Natural killer cell (primary cell): ENCODE measurements around the gene NFASC. TPM values are rescaled to one million over a fixed set of nuclear protein-coding genes. Genes with fewer than 3 reads are reported as not detected.

Source experiments
- ATAC-seq, 3 donors: fragments of 150-1000 bp in 2 of 3; fragments of 200-7000 bp in 1 of 3; cut with Tn5 transposase; 1 replicate in 1 of 3; 2 replicates in 2 of 3; pipeline ENCODE4 v1.10.0; 2021; ENCODE audit warnings: mild to moderate bottlenecking in 2 of 3, moderate library complexity in 2 of 3
- DNase-seq, 2 donors: peaks; one replicate each; pipeline versions ENCODE4 v3.0.0 to v3.0.0-alpha.2; 2013 to 2021; ENCODE audit warnings: mixed read lengths in 1 of 2
- H3K27ac ChIP-seq: one replicate; pipeline ENCODE4 v1.5.1; 2013; ENCODE audit warnings: mild to moderate bottlenecking, low read length
- H3K27me3 ChIP-seq: one replicate; pipeline ENCODE4 v1.6.1; 2013; ENCODE audit warnings: low read length; ENCODE audit not compliant: control insufficient read depth, insufficient read depth
- H3K36me3 ChIP-seq: one replicate; pipeline ENCODE4 v1.6.1; 2013; ENCODE audit warnings: low read length; ENCODE audit not compliant: control insufficient read depth, insufficient read depth
- H3K4me1 ChIP-seq: one replicate; pipeline ENCODE4 v1.6.1; 2013; ENCODE audit warnings: low read length; ENCODE audit not compliant: control insufficient read depth, insufficient read depth
- H3K4me3 ChIP-seq: one replicate; pipeline ENCODE4 v1.5.1; 2013; ENCODE audit warnings: low read length
- H3K9me3 ChIP-seq: one replicate; pipeline ENCODE4 v1.6.1; 2013; ENCODE audit warnings: low read length; ENCODE audit not compliant: control insufficient read depth, insufficient read depth
- H3K27ac Mint-ChIP-seq, 2 donors: one replicate each; pipeline ENCODE4 v1.8.0; 2022; ENCODE audit warnings: mild to moderate bottlenecking in 2 of 2, mixed read lengths in 2 of 2, moderate library complexity in 1 of 2
- H3K27me3 Mint-ChIP-seq, 2 donors: one replicate each; pipeline ENCODE4 v1.8.0; 2022; ENCODE audit warnings: low read depth in 2 of 2, mixed read lengths in 2 of 2
- H3K36me3 Mint-ChIP-seq: one replicate; pipeline ENCODE4 v1.8.0; 2022; ENCODE audit warnings: mixed read lengths
- H3K4me1 Mint-ChIP-seq, 2 donors: one replicate each; pipeline ENCODE4 v1.8.0; 2022; ENCODE audit warnings: mixed read lengths in 2 of 2
- H3K4me3 Mint-ChIP-seq: one replicate; pipeline ENCODE4 v1.8.0; 2022; ENCODE audit warnings: mild to moderate bottlenecking, moderate library complexity, mixed read lengths
- H3K9me3 Mint-ChIP-seq, 2 donors: one replicate each; pipeline ENCODE4 v1.8.0; 2022; ENCODE audit warnings: mixed read lengths in 2 of 2
- WGBS: methylation state at CpG from one replicate; pipeline ENCODE4 v1.1.7; 2013; ENCODE audit warnings: missing lambda C conversion rate; ENCODE audit not compliant: insufficient coverage; 5-methylcytosine and 5-hydroxymethylcytosine counted together
- intact Hi-C: fragments of 100-400 bp; cut with micrococcal nuclease; formaldehyde crosslinking; loops from one replicate; pipeline ENCODE4 v1.14.2; 2022
- total RNA-seq, 4 donors: library from RNA; stranded (reverse); fragments of 120-200 nt in 1 of 4; gene quantifications; one replicate each; pipeline versions ENCODE4 v1.2.3 to v1.2.4, GENCODE V29; 2013 to 2022
- TF ChIP-seq, protein P1 (sequence below): fragments of 200-600 bp; IDR thresholded peaks from one replicate; pipeline ENCODE4 v1.8.0; 2022; ENCODE audit warnings: antibody characterized with exemption

The NFASC gene
- total RNA-seq, 3 donors from 2014 or later (not counting 1 experiment from before 2014, with no cell fraction given) = 0.09 to 0.27 TPM; not detected in 1

DNA sequence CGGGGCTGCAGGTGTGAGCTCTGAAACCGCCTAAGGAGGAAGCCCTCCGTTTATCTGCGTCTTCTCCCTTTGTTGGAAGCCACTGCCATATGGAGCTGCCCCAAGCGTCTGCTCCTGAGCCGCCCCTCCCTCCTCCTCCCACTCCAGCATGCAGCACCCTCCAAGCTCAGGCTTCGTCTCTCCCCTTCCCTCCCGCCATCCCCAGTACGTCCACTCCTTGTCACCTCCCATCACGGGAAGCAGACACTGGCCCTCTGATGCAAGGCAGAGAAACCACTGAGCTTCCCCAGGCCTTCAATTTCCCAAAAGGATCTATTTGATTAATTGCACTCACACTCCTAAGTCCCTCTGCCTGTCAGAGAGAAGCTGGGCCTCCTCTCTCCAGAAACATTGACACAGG lies 52.5 kb downstream of the NFASC start:
- Mint-ChIP-seq H3K4me3 (no peak overlapping the region), H3K27ac (no peak overlapping the region), H3K36me3 (no peaks in the 10 kb centered on the region), H3K27me3 (peaks cover 0 to 13% of the 10 kb centered on the region in 2 donors), H3K4me1 (no peaks in the 10 kb centered on the region), H3K9me3 (no peaks in the 10 kb centered on the region)
- 69% methylated on average over 10 of the region's 10 CpGs for WGBS
- TF ChIP-seq, protein P1, sequence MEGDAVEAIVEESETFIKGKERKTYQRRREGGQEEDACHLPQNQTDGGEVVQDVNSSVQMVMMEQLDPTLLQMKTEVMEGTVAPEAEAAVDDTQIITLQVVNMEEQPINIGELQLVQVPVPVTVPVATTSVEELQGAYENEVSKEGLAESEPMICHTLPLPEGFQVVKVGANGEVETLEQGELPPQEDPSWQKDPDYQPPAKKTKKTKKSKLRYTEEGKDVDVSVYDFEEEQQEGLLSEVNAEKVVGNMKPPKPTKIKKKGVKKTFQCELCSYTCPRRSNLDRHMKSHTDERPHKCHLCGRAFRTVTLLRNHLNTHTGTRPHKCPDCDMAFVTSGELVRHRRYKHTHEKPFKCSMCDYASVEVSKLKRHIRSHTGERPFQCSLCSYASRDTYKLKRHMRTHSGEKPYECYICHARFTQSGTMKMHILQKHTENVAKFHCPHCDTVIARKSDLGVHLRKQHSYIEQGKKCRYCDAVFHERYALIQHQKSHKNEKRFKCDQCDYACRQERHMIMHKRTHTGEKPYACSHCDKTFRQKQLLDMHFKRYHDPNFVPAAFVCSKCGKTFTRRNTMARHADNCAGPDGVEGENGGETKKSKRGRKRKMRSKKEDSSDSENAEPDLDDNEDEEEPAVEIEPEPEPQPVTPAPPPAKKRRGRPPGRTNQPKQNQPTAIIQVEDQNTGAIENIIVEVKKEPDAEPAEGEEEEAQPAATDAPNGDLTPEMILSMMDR = no peak
- H3K27ac ChIP-seq = no peak overlapping the region
- no peak for DNase-seq
- H3K36me3 ChIP-seq = no peaks in the 10 kb centered on the region
- H3K27me3 ChIP-seq = peaks cover 2% of the 10 kb centered on the region
- ATAC-seq = no peak
- no peaks in the 10 kb centered on the region for H3K4me1 ChIP-seq
- intact Hi-C loops = no loop called here
- no peaks in the 10 kb centered on the region for H3K9me3 ChIP-seq
- H3K4me3 ChIP-seq = no peak overlapping the region

DNA sequence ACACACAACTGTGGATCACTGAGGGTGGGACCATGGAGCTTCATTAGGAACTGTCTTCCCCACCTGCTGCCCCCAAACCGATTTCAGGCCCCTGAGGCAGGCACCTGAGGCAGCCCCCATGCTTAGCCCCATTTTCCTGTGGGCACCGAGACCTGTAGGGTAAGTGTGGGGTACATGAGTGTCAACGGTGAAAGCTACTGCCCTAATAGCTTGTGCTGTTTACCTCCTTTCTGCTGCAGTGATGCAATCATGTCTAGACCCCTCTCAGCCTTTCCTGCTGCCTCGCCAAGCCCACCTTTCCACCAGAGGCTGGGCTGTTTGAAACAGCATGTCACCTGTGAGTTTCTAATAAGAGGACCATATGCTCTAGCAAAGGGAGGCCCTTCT lies 53.0 kb downstream of the NFASC start:
- H3K27ac Mint-ChIP-seq = no peak overlapping the region
- WGBS = 71% methylated on average over 4 of the region's 4 CpGs
- DNase-seq = no peak
- H3K4me3 ChIP-seq = no peak overlapping the region
- no peak overlapping the region for H3K27ac ChIP-seq
- ATAC-seq = no peak
- no peaks in the 10 kb centered on the region for H3K9me3 Mint-ChIP-seq
- H3K9me3 ChIP-seq = no peaks in the 10 kb centered on the region
- H3K4me1 Mint-ChIP-seq = no peaks in the 10 kb centered on the region
- H3K4me3 Mint-ChIP-seq = no peak overlapping the region
- no peaks in the 10 kb centered on the region for H3K36me3 Mint-ChIP-seq
- H3K36me3 ChIP-seq = no peaks in the 10 kb centered on the region
- intact Hi-C loops = no loop called here
- H3K4me1 ChIP-seq = no peaks in the 10 kb centered on the region
- H3K27me3 ChIP-seq = peaks cover 2% of the 10 kb centered on the region
- TF ChIP-seq, protein P1 = no peak
- peaks cover 0 to 13% of the 10 kb centered on the region in 2 donors for H3K27me3 Mint-ChIP-seq

DNA sequence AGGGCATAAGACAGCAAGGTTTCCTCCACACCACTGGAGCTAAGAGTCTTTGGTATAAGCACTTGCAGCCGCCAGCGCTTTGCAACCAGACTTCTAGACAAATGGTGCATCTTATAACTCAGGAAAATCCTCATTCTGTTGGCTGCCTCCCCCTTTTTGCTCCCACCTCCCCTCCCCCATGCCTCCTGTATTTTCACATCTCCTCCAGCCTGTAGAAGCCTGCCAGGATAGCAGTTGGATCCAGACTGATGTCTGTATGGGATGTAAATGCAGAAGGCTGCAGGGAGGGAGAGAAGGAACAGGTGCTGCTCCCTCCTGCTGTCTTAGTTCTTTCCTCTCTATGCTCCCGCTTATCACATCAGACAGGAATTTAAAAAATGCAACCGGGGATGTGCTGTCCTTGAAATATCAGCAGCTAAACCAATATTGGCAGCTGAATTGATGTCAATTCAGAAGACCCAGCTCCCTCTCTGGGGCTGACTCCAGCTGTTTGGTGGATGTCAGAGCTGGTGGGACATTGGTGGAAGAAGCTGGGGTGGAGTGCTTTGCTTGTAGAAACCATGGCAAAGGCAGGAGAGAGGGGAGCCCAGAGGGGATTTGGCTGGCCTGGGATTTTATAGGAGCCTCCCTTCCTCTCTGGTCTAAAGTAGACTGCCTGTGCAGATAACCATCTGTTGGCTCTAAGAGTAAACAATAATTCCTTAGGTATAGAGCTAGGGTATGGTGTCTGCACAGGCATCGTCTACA lies 53.5 kb downstream of the NFASC start:
- no peak overlapping the region for H3K4me3 ChIP-seq
- Mint-ChIP-seq H3K27ac (no peak overlapping the region), H3K4me1 (no peaks in the 10 kb centered on the region), H3K27me3 (peaks cover 0 to 13% of the 10 kb centered on the region in 2 donors), H3K36me3 (no peaks in the 10 kb centered on the region), H3K9me3 (no peaks in the 10 kb centered on the region), H3K4me3 (no peak overlapping the region)
- DNase-seq = no peak
- TF ChIP-seq, protein P1 = no peak
- no peaks in the 10 kb centered on the region for H3K4me1 ChIP-seq
- H3K27ac ChIP-seq = no peak overlapping the region
- H3K36me3 ChIP-seq = no peaks in the 10 kb centered on the region
- H3K27me3 ChIP-seq = peaks cover 2% of the 10 kb centered on the region
- intact Hi-C loops = no loop called here
- ATAC-seq = no peak
- WGBS = 79% methylated on average over 5 of the region's 5 CpGs
- H3K9me3 ChIP-seq = no peaks in the 10 kb centered on the region

DNA sequence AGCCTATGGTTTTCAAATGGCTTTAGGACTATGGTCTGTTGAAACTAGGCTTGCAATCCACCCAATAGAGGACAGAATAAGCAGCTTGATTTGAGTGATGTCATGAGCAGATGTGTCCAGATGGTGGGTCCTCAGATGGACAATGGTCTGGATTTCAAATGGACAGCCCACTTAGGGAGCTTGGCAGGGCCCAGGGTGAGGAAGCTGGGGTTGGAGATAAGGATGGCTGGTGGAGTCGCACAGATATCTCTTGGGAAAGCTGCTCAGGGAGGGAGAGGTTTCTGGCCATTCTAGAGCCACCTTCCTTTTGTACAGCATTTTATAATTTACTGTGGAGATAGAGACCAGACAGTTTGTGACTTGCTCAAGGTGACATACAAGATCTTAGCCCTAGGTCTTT lies 55.0 kb downstream of the NFASC start:
- DNase-seq (no peak), ATAC-seq (no peak)
- H3K36me3 Mint-ChIP-seq = no peaks in the 10 kb centered on the region
- Histone ChIP-seq H3K27ac (no peak overlapping the region), H3K9me3 (no peaks in the 10 kb centered on the region), H3K27me3 (peaks cover 2% of the 10 kb centered on the region), H3K4me1 (no peaks in the 10 kb centered on the region), H3K36me3 (no peaks in the 10 kb centered on the region), H3K4me3 (no peak overlapping the region)
- no peaks in the 10 kb centered on the region for H3K9me3 Mint-ChIP-seq
- TF ChIP-seq, protein P1 = no peak
- intact Hi-C loops = no loop called here
- no peak overlapping the region for H3K27ac Mint-ChIP-seq
- WGBS = 82% methylated on average over 1 of the region's 1 CpG
- no peaks in the 10 kb centered on the region for H3K4me1 Mint-ChIP-seq
- H3K4me3 Mint-ChIP-seq = no peak overlapping the region
- peaks cover 0 to 6% of the 10 kb centered on the region in 2 donors for H3K27me3 Mint-ChIP-seq
